Measurements from ENCODE around the gene ABCC4. TPM values are rescaled to one million over a fixed set of nuclear protein-coding genes. Genes with fewer than 3 reads are reported as not detected.

The ABCC4 gene
- total RNA-seq, 1 donor from 2014 or later: 13.3 TPM

DNA sequence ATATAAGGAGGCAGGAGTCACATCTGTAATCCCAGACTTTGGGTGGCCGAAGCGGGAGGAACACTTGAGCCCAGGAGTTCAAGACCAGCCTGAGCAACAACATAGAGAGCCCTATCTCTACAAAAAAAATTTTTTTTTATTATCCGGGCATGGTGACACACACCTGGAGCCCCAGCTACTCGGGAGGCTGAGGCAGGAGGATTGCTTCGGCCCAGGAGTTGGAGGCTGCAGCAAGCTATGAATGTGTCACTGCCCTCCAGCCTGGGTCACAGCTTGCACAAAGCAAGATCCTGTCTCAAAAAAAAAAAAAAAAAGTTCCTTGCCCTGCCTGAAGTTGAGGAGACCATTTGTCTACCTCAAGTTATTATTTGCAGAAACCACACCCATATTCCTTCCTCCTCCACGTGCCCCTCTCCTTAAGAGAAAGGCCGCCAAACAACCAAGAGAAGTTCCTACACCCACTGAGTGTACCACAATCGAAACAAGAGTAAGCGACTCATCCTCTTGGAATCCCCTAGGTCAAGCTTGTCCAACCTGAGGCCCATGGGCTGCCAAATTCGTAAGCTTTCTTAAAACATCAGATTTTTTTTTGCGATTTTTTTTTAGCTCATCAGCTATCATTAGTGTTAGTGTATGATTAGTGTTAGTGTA, 2.2 kb downstream of the ABCC4 start:
- TF ChIP-seq POLR2A (IDR thresholded peaks at IDR 0.05) (no peak), POLR2AphosphoS5 (IDR thresholded peaks at IDR 0.05; ENCODE audit: insufficient read depth in 1 of 2, low read depth in 1 of 2) (no peak)
- TF ChIP-seq, protein P1, sequence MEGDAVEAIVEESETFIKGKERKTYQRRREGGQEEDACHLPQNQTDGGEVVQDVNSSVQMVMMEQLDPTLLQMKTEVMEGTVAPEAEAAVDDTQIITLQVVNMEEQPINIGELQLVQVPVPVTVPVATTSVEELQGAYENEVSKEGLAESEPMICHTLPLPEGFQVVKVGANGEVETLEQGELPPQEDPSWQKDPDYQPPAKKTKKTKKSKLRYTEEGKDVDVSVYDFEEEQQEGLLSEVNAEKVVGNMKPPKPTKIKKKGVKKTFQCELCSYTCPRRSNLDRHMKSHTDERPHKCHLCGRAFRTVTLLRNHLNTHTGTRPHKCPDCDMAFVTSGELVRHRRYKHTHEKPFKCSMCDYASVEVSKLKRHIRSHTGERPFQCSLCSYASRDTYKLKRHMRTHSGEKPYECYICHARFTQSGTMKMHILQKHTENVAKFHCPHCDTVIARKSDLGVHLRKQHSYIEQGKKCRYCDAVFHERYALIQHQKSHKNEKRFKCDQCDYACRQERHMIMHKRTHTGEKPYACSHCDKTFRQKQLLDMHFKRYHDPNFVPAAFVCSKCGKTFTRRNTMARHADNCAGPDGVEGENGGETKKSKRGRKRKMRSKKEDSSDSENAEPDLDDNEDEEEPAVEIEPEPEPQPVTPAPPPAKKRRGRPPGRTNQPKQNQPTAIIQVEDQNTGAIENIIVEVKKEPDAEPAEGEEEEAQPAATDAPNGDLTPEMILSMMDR (IDR thresholded peaks at IDR 0.05): no peak
- no peaks in the 10 kb centered on the region for H3K9me3 ChIP-seq
- DNase-seq (ENCODE audit: extremely low spot score in 2 of 2): no peak
- no peak overlapping the region for H3K4me3 ChIP-seq
- no peaks in the 10 kb centered on the region for H3K36me3 ChIP-seq
- H3K27ac ChIP-seq: no peak overlapping the region
- intact Hi-C loops (cut with DNase I): no loop called here
- H3K4me1 ChIP-seq: peaks cover 17% of the 10 kb centered on the region
- H3K27me3 ChIP-seq: no peaks in the 10 kb centered on the region

DNA sequence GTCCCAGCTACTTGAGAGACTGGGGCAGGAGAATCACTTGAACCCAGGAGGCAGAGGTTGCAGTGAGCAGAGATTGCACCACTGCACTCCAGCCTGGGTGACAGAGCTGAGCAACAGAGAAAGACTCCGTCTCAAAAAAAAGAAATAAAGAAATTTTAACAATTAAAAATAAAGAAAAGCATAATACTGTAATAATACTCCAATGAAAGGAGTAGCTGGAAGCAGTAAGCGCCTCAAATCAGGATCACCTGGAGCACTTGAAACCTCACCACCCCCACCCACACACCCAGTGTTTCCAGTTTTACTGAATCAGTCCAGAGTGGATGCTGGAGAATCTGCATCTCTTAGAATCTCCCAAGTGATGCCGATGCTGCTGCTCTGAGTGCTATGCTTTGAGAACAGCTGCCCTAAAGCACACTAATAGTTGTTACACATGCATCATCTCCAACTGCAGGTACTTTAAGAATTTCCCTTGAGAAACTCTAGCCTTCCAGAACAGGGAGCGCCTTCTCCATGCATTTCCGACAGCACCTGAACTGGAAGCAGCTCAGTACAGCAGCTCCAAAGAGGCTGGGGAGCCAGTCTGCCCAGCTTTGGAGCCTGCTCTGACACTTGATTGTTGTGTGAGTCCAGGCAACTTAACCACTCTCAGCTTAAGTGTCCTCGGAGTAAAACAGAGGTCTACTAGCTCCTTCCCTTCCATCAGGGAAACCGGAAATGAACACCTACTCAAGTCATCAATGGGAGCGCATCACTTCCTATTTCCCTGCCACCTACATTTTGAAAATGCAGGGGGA, 2.9 kb downstream of the ABCC4 start:
- H3K9me3 ChIP-seq: no peaks in the 10 kb centered on the region
- DNase-seq (ENCODE audit: extremely low spot score in 2 of 2): no peak
- intact Hi-C loops (cut with DNase I): no loop called here
- H3K27me3 ChIP-seq: no peaks in the 10 kb centered on the region
- H3K36me3 ChIP-seq: no peaks in the 10 kb centered on the region
- H3K27ac ChIP-seq: no peak overlapping the region
- no peak overlapping the region for H3K4me3 ChIP-seq
- H3K4me1 ChIP-seq: peaks cover 17% of the 10 kb centered on the region
- no peak for TF ChIP-seq POLR2AphosphoS5 (IDR thresholded peaks at IDR 0.05; ENCODE audit: insufficient read depth in 1 of 2, low read depth in 1 of 2)
- TF ChIP-seq, protein P1 (IDR thresholded peaks at IDR 0.05): no peak

DNA sequence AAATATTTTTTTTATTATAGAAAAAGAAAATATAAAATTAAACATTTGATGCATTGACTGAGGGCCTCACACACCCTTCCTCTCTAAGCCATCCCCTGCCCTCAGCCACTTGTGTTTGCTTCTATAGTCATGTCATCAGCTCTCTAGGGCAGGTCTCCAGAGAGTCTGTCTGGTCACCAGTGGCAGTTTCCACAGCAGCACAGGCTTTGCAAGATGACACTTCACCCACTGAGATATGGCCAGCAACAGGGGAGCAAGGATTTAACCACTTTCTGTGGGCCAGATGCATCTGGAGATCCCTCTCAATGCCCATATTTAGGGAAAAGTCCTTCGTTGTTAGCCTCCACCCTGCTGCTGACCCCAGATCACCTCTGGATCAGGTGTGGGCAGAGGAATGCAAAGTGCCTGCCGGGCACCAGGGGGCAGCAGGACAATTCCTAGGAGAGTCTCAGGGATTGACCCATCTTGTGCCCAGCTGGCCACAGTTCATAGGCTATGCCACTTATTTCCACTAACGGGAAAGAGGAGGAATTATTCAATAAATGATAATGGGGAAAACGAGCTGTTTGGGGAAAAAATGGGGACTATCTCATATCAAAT, 4.8 kb downstream of the ABCC4 start:
- Histone ChIP-seq H3K4me3 (no peak overlapping the region), H3K4me1 (peaks cover 12% of the 10 kb centered on the region), H3K27ac (no peak overlapping the region), H3K9me3 (no peaks in the 10 kb centered on the region), H3K27me3 (no peaks in the 10 kb centered on the region), H3K36me3 (no peaks in the 10 kb centered on the region)
- no peak for DNase-seq (ENCODE audit: extremely low spot score in 2 of 2)
- TF ChIP-seq, protein P1 (IDR thresholded peaks at IDR 0.05): peak in 1 of 3 experiments; percentile 11
- no peak for TF ChIP-seq POLR2AphosphoS5 (IDR thresholded peaks at IDR 0.05; ENCODE audit: insufficient read depth in 1 of 2, low read depth in 1 of 2)
- intact Hi-C loops (cut with DNase I): no loop called here

DNA sequence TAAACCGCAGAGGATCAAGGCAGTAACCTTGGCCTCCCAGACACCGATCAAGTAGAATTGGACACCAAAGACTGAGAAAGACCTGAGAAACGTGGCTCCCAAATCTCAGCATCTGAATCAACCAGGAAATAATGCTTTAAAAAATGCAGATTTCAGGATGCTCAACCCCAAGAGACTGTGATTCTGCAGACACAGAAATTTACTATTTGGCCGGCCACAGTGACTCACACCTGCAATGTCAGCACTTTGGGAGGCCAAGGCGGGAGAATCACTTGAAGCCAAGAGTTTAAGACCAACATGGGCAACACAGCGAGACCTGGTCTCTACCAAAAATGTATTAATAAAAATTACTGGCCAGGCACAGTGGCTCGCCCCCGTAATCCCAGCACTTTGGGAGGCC, 6.2 kb downstream of the ABCC4 start:
- no peaks in the 10 kb centered on the region for H3K27me3 ChIP-seq
- no peaks in the 10 kb centered on the region for H3K36me3 ChIP-seq
- H3K4me3 ChIP-seq: no peak overlapping the region
- TF ChIP-seq, protein P1 (IDR thresholded peaks at IDR 0.05): no peak
- no peak for TF ChIP-seq POLR2A (IDR thresholded peaks at IDR 0.05)
- TF ChIP-seq POLR2AphosphoS5 (IDR thresholded peaks at IDR 0.05; ENCODE audit: insufficient read depth in 1 of 2, low read depth in 1 of 2): no peak
- no peak for DNase-seq (ENCODE audit: extremely low spot score in 2 of 2)
- intact Hi-C loops (cut with DNase I): no loop called here
- no peaks in the 10 kb centered on the region for H3K9me3 ChIP-seq
- no peak overlapping the region for H3K27ac ChIP-seq
- peaks cover 5% of the 10 kb centered on the region for H3K4me1 ChIP-seq

All from vagina (tissue), 2 donors.